HCT116 (cell line): ENCODE measurements around the gene PHACTR1. TPM values are rescaled to one million over a fixed set of nuclear protein-coding genes. Genes with fewer than 3 reads are reported as not detected.

Experiments
- ATAC-seq: fragments of 200-7000 bp; cut with Tn5 transposase; 2 replicates; pipeline ENCODE4 v1.9.1; 2020; ENCODE audit warnings: mild to moderate bottlenecking, moderate library complexity
- BruUV-seq: library from RNA; stranded (reverse); fragments of 400-500 nt; replicated peaks from 2 replicates; lab custom pipeline; 2021; lab: Mats Ljungman, UMichigan
- CTCF ChIA-PET: fragments of 300-600 bp; sonication (Branson Sonifier 250); formaldehyde crosslinking; loops from one replicate; lab custom pipeline; 2021; ENCODE audit warnings: antibody characterized with exemption; lab: Charles Lee
- POLR2A ChIA-PET: fragments of 300-600, 350-600 bp; sonication (Branson Sonifier 250); formaldehyde crosslinking; loops from one replicate; lab custom pipeline; 2021; ENCODE audit warnings: antibody characterized with exemption; lab: Charles Lee
- RAD21 ChIA-PET, 2 experiments: fragments of 300-600 bp; sonication (Branson Sonifier 250); formaldehyde crosslinking; loops; one replicate each; lab custom pipeline; 2023; ENCODE audit warnings: low total read pairs in 2 of 2; ENCODE audit not compliant: uncharacterized antibody in 2 of 2, unreplicated experiment in 2 of 2, low non-redundant PET in 1 of 2; lab: Charles Lee
- DNase-seq: peaks from one replicate; pipeline ENCODE4 v3.0.0-alpha.2; 2010; ENCODE audit warnings: low read depth, low spot score
- H2AFZ ChIP-seq: fragments of 200-600 bp; shearing (Covaris generic), sonication (generic); 2 replicates; pipeline ENCODE4 v1.6.1; 2017; ENCODE audit warnings: low read depth, mixed run types, mixed read lengths, antibody characterized with exemption, low read length; ENCODE audit not compliant: poor library complexity, severe bottlenecking
- H3K27ac ChIP-seq: 2 replicates; pipeline ENCODE4 v1.5.1; 2012; ENCODE audit warnings: low read depth, low read length
- H3K27me3 ChIP-seq: fragments of 200-600 bp; sonication (generic); 2 replicates; pipeline ENCODE4 v1.6.1; 2016; ENCODE audit warnings: mixed run types, low read length, mixed read lengths; ENCODE audit not compliant: insufficient read depth
- H3K36me3 ChIP-seq, 2 experiments: fragments of 200-500 bp in 1 of 2; fragments of 200-600 bp in 1 of 2; sonication (Bioruptor generic) in 1 of 2; sonication (generic) in 1 of 2; 2 replicates each; pipeline versions ENCODE4 v1.5.1 to v1.6.1; 2014 to 2016; ENCODE audit warnings: low read length in 2 of 2, inconsistent platforms in 1 of 2, mixed read lengths in 1 of 2, mixed run types in 1 of 2; ENCODE audit not compliant: insufficient read depth in 2 of 2, control insufficient read depth in 1 of 2
- H3K4me1 ChIP-seq, 2 experiments: fragments of 200-600 bp in 1 of 2; sonication (generic) in 1 of 2; 2 replicates each; pipeline versions ENCODE4 v1.5.1 to v1.6.1; 2012 to 2017; ENCODE audit warnings: low read length in 2 of 2, inconsistent platforms in 1 of 2, mild to moderate bottlenecking in 1 of 2, mixed read lengths in 1 of 2, mixed run types in 1 of 2, moderate library complexity in 1 of 2; ENCODE audit not compliant: insufficient read depth in 2 of 2, control insufficient read depth in 1 of 2
- H3K4me2 ChIP-seq: fragments of 200-600 bp; sonication (generic); 2 replicates; pipeline ENCODE4 v1.6.1; 2017; ENCODE audit warnings: mixed run types, low read length, mixed read lengths
- H3K4me3 ChIP-seq, 2 experiments: fragments of 200-600 bp in 1 of 2; sonication (generic) in 1 of 2; replicated peaks in 1 of 2; 2 replicates each; pipeline ENCODE4 v1.5.1; 2011 to 2016; ENCODE audit warnings: low read length in 2 of 2, control low read depth in 1 of 2, low read depth in 1 of 2, mild to moderate bottlenecking in 1 of 2, mixed read lengths in 1 of 2, mixed run types in 1 of 2
- H3K79me2 ChIP-seq: fragments of 200-600 bp; sonication (generic); 2 replicates; pipeline ENCODE4 v1.6.1; 2017; ENCODE audit warnings: mild to moderate bottlenecking, mixed run types, low read length, moderate library complexity, mixed read lengths; ENCODE audit not compliant: insufficient read depth
- H3K9ac ChIP-seq: fragments of 200-600 bp; sonication (generic); 2 replicates; pipeline ENCODE4 v1.6.1; 2016; ENCODE audit warnings: low read length, mixed read lengths
- H3K9me2 ChIP-seq: fragments of 200-600 bp; sonication (generic), shearing (Covaris generic); 2 replicates; pipeline ENCODE4 v1.6.1; 2017; ENCODE audit warnings: mixed run types, mild to moderate bottlenecking, moderate library complexity; ENCODE audit not compliant: insufficient read depth
- H3K9me3 ChIP-seq, 2 experiments: fragments of 200-500 bp in 1 of 2; fragments of 200-600 bp in 1 of 2; sonication (Bioruptor generic) in 1 of 2; sonication (generic) in 1 of 2; 2 replicates each; pipeline ENCODE4 v1.6.1; 2014 to 2017; ENCODE audit warnings: low read length in 2 of 2, mixed read lengths in 2 of 2, inconsistent platforms in 1 of 2, low read depth in 1 of 2, mild to moderate bottlenecking in 1 of 2, mixed run types in 1 of 2, moderate library complexity in 1 of 2; ENCODE audit not compliant: control insufficient read depth in 1 of 2, insufficient read depth in 1 of 2
- H4K20me1 ChIP-seq: fragments of 200-600 bp; sonication (generic), shearing (Covaris generic); 2 replicates; pipeline ENCODE4 v1.6.1; 2017; ENCODE audit warnings: mixed run types, mild to moderate bottlenecking, moderate library complexity; ENCODE audit not compliant: insufficient read depth
- JUND ChIP-seq: IDR thresholded peaks from 2 replicates; pipeline ENCODE4 v1.6.1; 2012
- SRF ChIP-seq: IDR thresholded peaks from 2 replicates; pipeline ENCODE4 v1.6.1; 2012; ENCODE audit warnings: low read depth
- TCF7L2 ChIP-seq: IDR thresholded peaks from 2 replicates; pipeline ENCODE4 v1.7.0; 2011; ENCODE audit warnings: borderline replicate concordance, inconsistent platforms; ENCODE audit not compliant: insufficient read depth, insufficient read length; ENCODE audit errors: extremely low read depth
- ZFX ChIP-seq: fragments of 450-650 bp; IDR thresholded peaks from 2 replicates; pipeline ENCODE4 v1.6.1; 2017
- intact Hi-C: fragments of 100-400 bp; cut with micrococcal nuclease; formaldehyde crosslinking; loops from 2 replicates; pipeline ENCODE4 v1.10.0; 2022
- total RNA-seq: library from RNA; stranded (reverse); gene quantifications from one replicate; pipeline ENCODE4 v1.2.1, GENCODE V29; 2021; ENCODE audit not compliant: unreplicated experiment
- TF ChIP-seq, protein P1 (sequence below): IDR thresholded peaks from 2 replicates; pipeline ENCODE4 v1.6.1; 2011; ENCODE audit warnings: mild to moderate bottlenecking, low read length, moderate library complexity; ENCODE audit not compliant: insufficient replicate concordance; ENCODE audit errors: extremely low read depth
- TF ChIP-seq, protein P2 (sequence below), 3 experiments: fragments of 200-600 bp in 1 of 3; sonication (generic) in 1 of 3; IDR thresholded peaks in 2 of 3; conservative IDR thresholded peaks in 1 of 3; 2 replicates each; pipeline ENCODE4 v1.5.1; 2012 to 2017; ENCODE audit warnings: low read depth in 2 of 3, low read length in 2 of 3, antibody characterized with exemption in 1 of 3, borderline replicate concordance in 1 of 3, control low read depth in 1 of 3, mild to moderate bottlenecking in 1 of 3, mixed read lengths in 1 of 3, mixed run types in 1 of 3, moderate library complexity in 1 of 3; ENCODE audit not compliant: insufficient read depth in 1 of 3
- TF ChIP-seq, protein P3 (sequence below): IDR thresholded peaks from 2 replicates; pipeline ENCODE4 v1.6.1; 2012
- TF ChIP-seq, protein P4 (sequence below): IDR thresholded peaks from 2 replicates; pipeline ENCODE4 v1.6.1; 2012; ENCODE audit warnings: low read depth

The PHACTR1 gene
- total RNA-seq, 1 experiment from 2014 or later, result 0.17 TPM

DNA sequence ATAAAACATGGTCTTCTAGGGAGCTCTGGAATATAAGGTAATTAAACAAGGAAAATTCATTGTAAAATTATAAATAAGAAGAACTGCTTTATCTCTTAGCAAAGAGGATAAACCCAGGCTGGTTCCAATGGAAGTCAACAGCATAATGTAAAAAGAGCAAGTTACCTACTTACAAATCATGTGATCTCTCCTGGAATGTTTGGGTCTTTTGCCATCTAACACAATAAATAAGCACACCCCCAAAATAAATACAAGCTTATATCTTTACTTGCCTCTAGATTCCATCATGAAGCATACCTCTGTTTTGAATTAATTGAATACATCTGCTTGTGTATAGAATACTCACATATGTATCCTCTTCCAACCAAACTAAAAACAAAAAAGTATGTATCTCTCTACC is 2.5 kb upstream of the PHACTR1 start (continued):
- TF ChIP-seq JUND, result no peak
- TF ChIP-seq, all 23 proteins: peak for 0

DNA sequence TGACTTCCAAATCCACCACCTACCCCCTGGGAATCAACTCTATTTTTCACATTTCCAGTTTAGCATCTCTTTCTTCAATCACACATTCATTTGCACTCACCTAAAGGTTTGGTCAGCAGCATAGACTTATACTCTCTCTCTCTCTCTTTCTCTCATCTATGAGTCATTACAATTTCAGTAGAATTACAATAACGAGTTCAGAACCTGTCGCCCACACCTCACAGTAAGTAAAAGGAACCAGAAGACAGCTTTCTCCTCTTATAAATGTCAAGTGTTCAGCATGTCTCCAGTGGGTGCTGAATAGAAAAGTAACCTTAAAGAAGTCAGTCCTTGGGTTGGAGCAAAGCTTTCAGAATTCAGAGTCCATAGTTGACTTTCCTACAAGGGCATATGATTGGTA is 1.1 kb upstream of the PHACTR1 start:
- ChIA-PET RAD21 (no interaction called here), CTCF (no interaction called here), POLR2A (no interaction called here)
- H3K9ac ChIP-seq, result no peak overlapping the region
- H2AFZ ChIP-seq, result no peak overlapping the region
- H4K20me1 ChIP-seq, result no peaks in the 10 kb centered on the region
- H3K4me3 ChIP-seq, result no peak overlapping the region
- H3K36me3 ChIP-seq, result no peaks in the 10 kb centered on the region
- no peak for DNase-seq
- intact Hi-C loops, result no loop called here
- TF ChIP-seq, protein P1, sequence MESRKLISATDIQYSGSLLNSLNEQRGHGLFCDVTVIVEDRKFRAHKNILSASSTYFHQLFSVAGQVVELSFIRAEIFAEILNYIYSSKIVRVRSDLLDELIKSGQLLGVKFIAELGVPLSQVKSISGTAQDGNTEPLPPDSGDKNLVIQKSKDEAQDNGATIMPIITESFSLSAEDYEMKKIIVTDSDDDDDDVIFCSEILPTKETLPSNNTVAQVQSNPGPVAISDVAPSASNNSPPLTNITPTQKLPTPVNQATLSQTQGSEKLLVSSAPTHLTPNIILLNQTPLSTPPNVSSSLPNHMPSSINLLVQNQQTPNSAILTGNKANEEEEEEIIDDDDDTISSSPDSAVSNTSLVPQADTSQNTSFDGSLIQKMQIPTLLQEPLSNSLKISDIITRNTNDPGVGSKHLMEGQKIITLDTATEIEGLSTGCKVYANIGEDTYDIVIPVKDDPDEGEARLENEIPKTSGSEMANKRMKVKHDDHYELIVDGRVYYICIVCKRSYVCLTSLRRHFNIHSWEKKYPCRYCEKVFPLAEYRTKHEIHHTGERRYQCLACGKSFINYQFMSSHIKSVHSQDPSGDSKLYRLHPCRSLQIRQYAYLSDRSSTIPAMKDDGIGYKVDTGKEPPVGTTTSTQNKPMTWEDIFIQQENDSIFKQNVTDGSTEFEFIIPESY, result no peak
- TF ChIP-seq, protein P2, sequence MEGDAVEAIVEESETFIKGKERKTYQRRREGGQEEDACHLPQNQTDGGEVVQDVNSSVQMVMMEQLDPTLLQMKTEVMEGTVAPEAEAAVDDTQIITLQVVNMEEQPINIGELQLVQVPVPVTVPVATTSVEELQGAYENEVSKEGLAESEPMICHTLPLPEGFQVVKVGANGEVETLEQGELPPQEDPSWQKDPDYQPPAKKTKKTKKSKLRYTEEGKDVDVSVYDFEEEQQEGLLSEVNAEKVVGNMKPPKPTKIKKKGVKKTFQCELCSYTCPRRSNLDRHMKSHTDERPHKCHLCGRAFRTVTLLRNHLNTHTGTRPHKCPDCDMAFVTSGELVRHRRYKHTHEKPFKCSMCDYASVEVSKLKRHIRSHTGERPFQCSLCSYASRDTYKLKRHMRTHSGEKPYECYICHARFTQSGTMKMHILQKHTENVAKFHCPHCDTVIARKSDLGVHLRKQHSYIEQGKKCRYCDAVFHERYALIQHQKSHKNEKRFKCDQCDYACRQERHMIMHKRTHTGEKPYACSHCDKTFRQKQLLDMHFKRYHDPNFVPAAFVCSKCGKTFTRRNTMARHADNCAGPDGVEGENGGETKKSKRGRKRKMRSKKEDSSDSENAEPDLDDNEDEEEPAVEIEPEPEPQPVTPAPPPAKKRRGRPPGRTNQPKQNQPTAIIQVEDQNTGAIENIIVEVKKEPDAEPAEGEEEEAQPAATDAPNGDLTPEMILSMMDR (IDR thresholded peaks at IDR 0.05 in 2 of 3, conservative IDR thresholded peaks at IDR 0.05 in 1 of 3; ENCODE audit: borderline replicate concordance in 1 of 3, insufficient read depth in 1 of 3, low read depth in 2 of 3, low read length in 2 of 3), result no peak
- TF ChIP-seq ZFX, result no peak
- TF ChIP-seq, protein P3, sequence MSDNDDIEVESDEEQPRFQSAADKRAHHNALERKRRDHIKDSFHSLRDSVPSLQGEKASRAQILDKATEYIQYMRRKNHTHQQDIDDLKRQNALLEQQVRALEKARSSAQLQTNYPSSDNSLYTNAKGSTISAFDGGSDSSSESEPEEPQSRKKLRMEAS, result no peak
- no peak for TF ChIP-seq TCF7L2
- TF ChIP-seq SRF, result no peak
- TF ChIP-seq, protein P4, sequence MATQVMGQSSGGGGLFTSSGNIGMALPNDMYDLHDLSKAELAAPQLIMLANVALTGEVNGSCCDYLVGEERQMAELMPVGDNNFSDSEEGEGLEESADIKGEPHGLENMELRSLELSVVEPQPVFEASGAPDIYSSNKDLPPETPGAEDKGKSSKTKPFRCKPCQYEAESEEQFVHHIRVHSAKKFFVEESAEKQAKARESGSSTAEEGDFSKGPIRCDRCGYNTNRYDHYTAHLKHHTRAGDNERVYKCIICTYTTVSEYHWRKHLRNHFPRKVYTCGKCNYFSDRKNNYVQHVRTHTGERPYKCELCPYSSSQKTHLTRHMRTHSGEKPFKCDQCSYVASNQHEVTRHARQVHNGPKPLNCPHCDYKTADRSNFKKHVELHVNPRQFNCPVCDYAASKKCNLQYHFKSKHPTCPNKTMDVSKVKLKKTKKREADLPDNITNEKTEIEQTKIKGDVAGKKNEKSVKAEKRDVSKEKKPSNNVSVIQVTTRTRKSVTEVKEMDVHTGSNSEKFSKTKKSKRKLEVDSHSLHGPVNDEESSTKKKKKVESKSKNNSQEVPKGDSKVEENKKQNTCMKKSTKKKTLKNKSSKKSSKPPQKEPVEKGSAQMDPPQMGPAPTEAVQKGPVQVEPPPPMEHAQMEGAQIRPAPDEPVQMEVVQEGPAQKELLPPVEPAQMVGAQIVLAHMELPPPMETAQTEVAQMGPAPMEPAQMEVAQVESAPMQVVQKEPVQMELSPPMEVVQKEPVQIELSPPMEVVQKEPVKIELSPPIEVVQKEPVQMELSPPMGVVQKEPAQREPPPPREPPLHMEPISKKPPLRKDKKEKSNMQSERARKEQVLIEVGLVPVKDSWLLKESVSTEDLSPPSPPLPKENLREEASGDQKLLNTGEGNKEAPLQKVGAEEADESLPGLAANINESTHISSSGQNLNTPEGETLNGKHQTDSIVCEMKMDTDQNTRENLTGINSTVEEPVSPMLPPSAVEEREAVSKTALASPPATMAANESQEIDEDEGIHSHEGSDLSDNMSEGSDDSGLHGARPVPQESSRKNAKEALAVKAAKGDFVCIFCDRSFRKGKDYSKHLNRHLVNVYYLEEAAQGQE, result no peak
- no peak overlapping the region for H3K27ac ChIP-seq
- BruUV-seq, result no TSS peak
- no peak for ATAC-seq
- H3K79me2 ChIP-seq, result no peaks in the 10 kb centered on the region
- H3K9me2 ChIP-seq, result no peaks in the 10 kb centered on the region
- H3K9me3 ChIP-seq, result no peaks in the 10 kb centered on the region
- peaks cover 24% of the 10 kb centered on the region for H3K27me3 ChIP-seq
- no peaks in the 10 kb centered on the region for H3K4me1 ChIP-seq
- no peak overlapping the region for H3K4me2 ChIP-seq
